ENCODE data around the gene MYO7B.

The MYO7B gene

DNA sequence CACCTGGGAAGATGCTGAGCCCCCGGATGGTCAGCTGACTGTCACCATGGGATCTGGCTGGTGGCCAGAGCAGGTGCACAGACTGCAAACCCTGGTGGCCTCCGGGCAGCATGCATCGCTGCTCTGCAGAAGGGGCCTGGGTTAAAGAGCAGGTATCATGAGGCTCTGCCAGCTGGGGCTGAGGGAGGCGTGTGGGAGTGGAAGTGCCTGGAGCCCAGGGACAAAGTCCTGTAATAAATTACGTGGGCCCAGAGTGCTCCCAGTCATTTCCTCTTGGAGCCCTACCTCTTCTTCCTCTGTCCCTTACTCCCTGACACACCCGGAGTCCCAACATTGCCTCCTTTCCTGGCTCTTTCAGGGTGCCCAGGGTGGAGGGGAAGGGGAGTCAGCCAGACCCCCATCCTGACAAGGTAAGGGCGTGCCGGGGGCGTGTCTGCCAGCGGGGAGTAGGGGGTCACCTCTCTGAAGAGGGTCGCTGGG is at the start of gene MYO7B:
TSS of gene MYO7B (plus strand) at position 262 of the 480 bp plus-strand sequence. CDS start 24,040 bp downstream, outside the sequence.
- Histone ChIP-seq H4K20me1 (ENCODE audit: insufficient read depth, low read length) (no peaks in the 10 kb centered on the region), H3K4me2 (ENCODE audit: low read length) (no peak within 1 kb of the TSS), H3K27me3 (ENCODE audit: low read depth, low read length) (peaks cover 2% of the 10 kb centered on the region; the same call in 1 of the 2 replicates), H3K4me3 (ENCODE audit: low read length) (no peak within 1 kb of the TSS), H3K79me2 (ENCODE audit: low read length) (no peaks in the 10 kb centered on the region), H2AFZ (ENCODE audit: low read depth, low read length) (no peak within 1 kb of the TSS), H3K27ac (ENCODE audit: low read length) (no peak within 1 kb of the TSS), H3K9ac (ENCODE audit: low read length) (no peak within 1 kb of the TSS), H3K9me3 (ENCODE audit: insufficient read depth, low read length) (no peaks in the 10 kb centered on the region), H3K4me1 (ENCODE audit: low read length) (no peaks in the 10 kb centered on the region), H3K36me3 (replicated peaks; ENCODE audit: low read depth, low read length) (no peaks in the 10 kb centered on the region)
- TF ChIP-seq, protein P1, sequence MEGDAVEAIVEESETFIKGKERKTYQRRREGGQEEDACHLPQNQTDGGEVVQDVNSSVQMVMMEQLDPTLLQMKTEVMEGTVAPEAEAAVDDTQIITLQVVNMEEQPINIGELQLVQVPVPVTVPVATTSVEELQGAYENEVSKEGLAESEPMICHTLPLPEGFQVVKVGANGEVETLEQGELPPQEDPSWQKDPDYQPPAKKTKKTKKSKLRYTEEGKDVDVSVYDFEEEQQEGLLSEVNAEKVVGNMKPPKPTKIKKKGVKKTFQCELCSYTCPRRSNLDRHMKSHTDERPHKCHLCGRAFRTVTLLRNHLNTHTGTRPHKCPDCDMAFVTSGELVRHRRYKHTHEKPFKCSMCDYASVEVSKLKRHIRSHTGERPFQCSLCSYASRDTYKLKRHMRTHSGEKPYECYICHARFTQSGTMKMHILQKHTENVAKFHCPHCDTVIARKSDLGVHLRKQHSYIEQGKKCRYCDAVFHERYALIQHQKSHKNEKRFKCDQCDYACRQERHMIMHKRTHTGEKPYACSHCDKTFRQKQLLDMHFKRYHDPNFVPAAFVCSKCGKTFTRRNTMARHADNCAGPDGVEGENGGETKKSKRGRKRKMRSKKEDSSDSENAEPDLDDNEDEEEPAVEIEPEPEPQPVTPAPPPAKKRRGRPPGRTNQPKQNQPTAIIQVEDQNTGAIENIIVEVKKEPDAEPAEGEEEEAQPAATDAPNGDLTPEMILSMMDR (IDR thresholded peaks at IDR 0.05; ENCODE audit: low read depth, low read length), result no peak
- TF ChIP-seq EZH2phosphoT487 (IDR thresholded peaks at IDR 0.05; ENCODE audit: low read depth), result no peak

DNA sequence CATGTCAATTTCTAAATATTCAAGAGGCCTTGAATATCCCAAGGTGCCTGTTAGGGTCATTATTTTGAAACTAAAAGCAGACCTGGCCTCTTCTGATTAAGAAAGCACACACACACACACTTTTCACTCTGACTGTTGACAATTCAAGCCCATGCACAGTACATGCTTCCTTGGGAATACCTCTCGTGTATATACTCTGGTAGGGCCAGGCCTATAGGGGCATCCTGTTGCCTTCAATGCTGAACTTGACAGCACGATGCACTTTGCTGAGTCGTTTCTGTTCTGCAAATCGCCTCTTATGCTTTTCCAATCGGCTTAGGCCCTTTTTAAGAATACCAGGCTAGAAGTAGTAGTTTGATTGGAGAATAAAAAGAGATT is 49.8 kb upstream of the MYO7B start:
- no peak overlapping the region for H3K4me2 ChIP-seq (ENCODE audit: low read length)
- H3K9ac ChIP-seq (ENCODE audit: low read length), result no peak overlapping the region
- H4K20me1 ChIP-seq (ENCODE audit: insufficient read depth, low read length), result no peaks in the 10 kb centered on the region
- H3K79me2 ChIP-seq (ENCODE audit: low read length), result no peaks in the 10 kb centered on the region
- no peaks in the 10 kb centered on the region for H3K4me1 ChIP-seq (ENCODE audit: low read length)
- H3K36me3 ChIP-seq (replicated peaks; ENCODE audit: low read depth, low read length), result peaks cover 75% of the 10 kb centered on the region
- TF ChIP-seq EZH2phosphoT487 (IDR thresholded peaks at IDR 0.05; ENCODE audit: low read depth), result no peak
- TF ChIP-seq, protein P1 (IDR thresholded peaks at IDR 0.05; ENCODE audit: low read depth, low read length), result no peak
- no peak overlapping the region for H3K4me3 ChIP-seq (ENCODE audit: low read length)
- H3K27ac ChIP-seq (ENCODE audit: low read length), result no peak overlapping the region
- H2AFZ ChIP-seq (ENCODE audit: low read depth, low read length), result no peak overlapping the region
- no peaks in the 10 kb centered on the region for H3K27me3 ChIP-seq (ENCODE audit: low read depth, low read length)
- no peaks in the 10 kb centered on the region for H3K9me3 ChIP-seq (ENCODE audit: insufficient read depth, low read length)

DNA sequence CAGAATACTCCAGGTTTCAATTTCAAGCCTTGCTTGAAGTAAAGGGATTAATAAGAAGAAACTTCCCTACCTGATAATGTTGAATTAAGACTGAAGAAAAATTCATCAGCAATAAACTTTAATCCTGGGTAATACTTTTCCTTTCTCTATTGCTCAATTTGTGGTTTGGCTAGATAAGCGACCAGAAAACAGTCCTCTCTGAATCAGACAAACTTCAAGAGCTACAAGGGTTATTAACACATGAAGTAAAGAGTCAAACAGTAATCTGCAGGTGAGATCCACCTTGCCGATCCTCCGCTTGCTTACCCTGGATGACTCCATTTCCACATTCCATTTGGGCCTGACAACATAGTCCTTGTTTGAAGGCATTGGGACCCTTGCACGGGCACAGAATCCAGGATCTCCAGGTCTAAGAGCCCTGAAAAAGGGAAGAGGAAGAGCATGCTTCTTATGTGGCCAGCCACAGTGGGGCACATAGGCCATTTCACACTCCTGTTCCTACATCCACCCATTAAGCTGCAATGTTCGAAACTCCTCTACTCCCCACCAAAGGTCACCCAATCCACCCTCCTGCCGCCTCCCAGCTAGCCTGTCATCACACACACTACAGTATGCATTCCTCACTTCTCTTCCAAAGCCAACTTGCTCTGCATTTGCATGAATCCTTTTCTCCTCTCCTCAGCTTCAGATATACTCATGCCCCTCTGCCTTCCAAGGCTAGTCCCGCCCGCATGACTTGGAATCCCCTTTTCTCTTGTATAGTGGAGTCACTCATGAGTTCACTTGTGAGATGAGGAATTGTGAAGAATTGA is 49.0 kb upstream of the MYO7B start:
- no peak overlapping the region for H3K4me2 ChIP-seq (ENCODE audit: low read length)
- no peaks in the 10 kb centered on the region for H4K20me1 ChIP-seq (ENCODE audit: insufficient read depth, low read length)
- H3K27me3 ChIP-seq (ENCODE audit: low read depth, low read length), result no peaks in the 10 kb centered on the region
- no peaks in the 10 kb centered on the region for H3K79me2 ChIP-seq (ENCODE audit: low read length)
- TF ChIP-seq, protein P1 (IDR thresholded peaks at IDR 0.05; ENCODE audit: low read depth, low read length), result no peak
- no peak for TF ChIP-seq EZH2phosphoT487 (IDR thresholded peaks at IDR 0.05; ENCODE audit: low read depth)
- H2AFZ ChIP-seq (ENCODE audit: low read depth, low read length), result no peak overlapping the region
- no peak overlapping the region for H3K27ac ChIP-seq (ENCODE audit: low read length)
- no peaks in the 10 kb centered on the region for H3K9me3 ChIP-seq (ENCODE audit: insufficient read depth, low read length)
- peaks cover 73% of the 10 kb centered on the region for H3K36me3 ChIP-seq (replicated peaks; ENCODE audit: low read depth, low read length)
- no peak overlapping the region for H3K9ac ChIP-seq (ENCODE audit: low read length)
- H3K4me1 ChIP-seq (ENCODE audit: low read length), result no peaks in the 10 kb centered on the region
- no peak overlapping the region for H3K4me3 ChIP-seq (ENCODE audit: low read length)

DNA sequence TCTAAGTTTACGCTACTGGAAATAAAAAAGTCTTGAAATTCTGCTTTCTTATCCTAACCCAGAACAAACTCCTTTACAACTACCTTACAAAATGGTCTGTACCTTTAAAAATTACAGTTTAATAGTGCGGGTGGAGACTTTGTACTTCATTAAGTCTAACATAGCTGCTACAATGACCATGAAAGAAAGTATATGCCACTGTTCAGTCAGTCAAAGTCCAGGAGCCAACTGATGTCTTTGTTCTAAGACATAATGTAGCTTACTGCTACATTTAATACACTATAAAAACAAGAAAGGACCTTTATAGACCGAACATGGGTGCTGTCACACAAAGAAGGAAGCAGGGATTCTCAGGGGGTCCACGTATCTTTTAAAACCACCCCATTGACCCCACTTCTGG is 45.2 kb upstream of the MYO7B start:
- no peak overlapping the region for H3K4me3 ChIP-seq (ENCODE audit: low read length)
- TF ChIP-seq, protein P1 (IDR thresholded peaks at IDR 0.05; ENCODE audit: low read depth, low read length), result no peak
- no peak for TF ChIP-seq EZH2phosphoT487 (IDR thresholded peaks at IDR 0.05; ENCODE audit: low read depth)
- no peak overlapping the region for H2AFZ ChIP-seq (ENCODE audit: low read depth, low read length)
- H4K20me1 ChIP-seq (ENCODE audit: insufficient read depth, low read length), result no peaks in the 10 kb centered on the region
- H3K27ac ChIP-seq (ENCODE audit: low read length), result no peak overlapping the region
- H3K4me1 ChIP-seq (ENCODE audit: low read length), result no peaks in the 10 kb centered on the region
- no peaks in the 10 kb centered on the region for H3K9me3 ChIP-seq (ENCODE audit: insufficient read depth, low read length)
- peaks cover 69% of the 10 kb centered on the region for H3K36me3 ChIP-seq (replicated peaks; ENCODE audit: low read depth, low read length)
- no peaks in the 10 kb centered on the region for H3K79me2 ChIP-seq (ENCODE audit: low read length)
- no peaks in the 10 kb centered on the region for H3K27me3 ChIP-seq (ENCODE audit: low read depth, low read length)
- H3K4me2 ChIP-seq (ENCODE audit: low read length), result no peak overlapping the region
- H3K9ac ChIP-seq (ENCODE audit: low read length), result no peak overlapping the region

Measured in OCI-LY3 (cell line).